MM.1S (cell line): Measurements from ENCODE around the gene PHAX.

ENCODE experiments used
- DNase-seq: peaks from one replicate; pipeline ENCODE4 v3.0.0-alpha.2; 2015
- H2AFZ ChIP-seq: fragments of 300-600 bp; sonication (generic); 2 replicates; pipeline ENCODE4 v1.6.0; 2016; ENCODE audit warnings: antibody characterized with exemption, low read length
- H3F3A ChIP-seq: fragments of 300-600 bp; sonication (generic); 2 replicates; pipeline ENCODE4 v1.6.1; 2016; ENCODE audit warnings: mild to moderate bottlenecking, antibody characterized with exemption, low read length, moderate library complexity, mixed read lengths; ENCODE audit not compliant: insufficient read depth
- H3K27ac ChIP-seq: fragments of 300-600 bp; sonication (generic); 2 replicates; pipeline ENCODE4 v1.5.1; 2016; ENCODE audit warnings: mild to moderate bottlenecking, low read length
- H3K27me3 ChIP-seq: fragments of 300-600 bp; sonication (generic); replicated peaks from 2 replicates; pipeline ENCODE4 v1.6.0; 2016; ENCODE audit warnings: low read length; ENCODE audit not compliant: insufficient read depth
- H3K36me3 ChIP-seq: fragments of 300-600 bp; sonication (generic); replicated peaks from 2 replicates; pipeline ENCODE4 v1.6.1; 2016; ENCODE audit warnings: mild to moderate bottlenecking, low read length, mixed read lengths; ENCODE audit not compliant: insufficient read depth
- H3K4me1 ChIP-seq: fragments of 300-600 bp; sonication (generic); 2 replicates; pipeline ENCODE4 v1.6.1; 2016; ENCODE audit warnings: low read length, mixed read lengths
- H3K4me2 ChIP-seq: fragments of 300-600 bp; sonication (generic); 2 replicates; pipeline ENCODE4 v1.6.0; 2016; ENCODE audit warnings: low read depth, low read length
- H3K4me3 ChIP-seq: fragments of 300-600 bp; sonication (generic); 2 replicates; pipeline ENCODE4 v1.5.1; 2016; ENCODE audit warnings: low read length, mixed read lengths
- H3K79me2 ChIP-seq: fragments of 300-600 bp; sonication (generic); 2 replicates; pipeline ENCODE4 v1.6.1; 2016; ENCODE audit warnings: mixed run types, low read length, mixed read lengths
- H3K9ac ChIP-seq: fragments of 300-600 bp; sonication (generic); 2 replicates; pipeline ENCODE4 v1.6.1; 2016; ENCODE audit warnings: low read length, mixed read lengths
- H3K9me2 ChIP-seq: fragments of 300-600 bp; sonication (generic); replicated peaks from 2 replicates; pipeline ENCODE4 v1.6.1; 2016; ENCODE audit warnings: mild to moderate bottlenecking, low read length, mixed read lengths; ENCODE audit not compliant: insufficient read depth
- H3K9me3 ChIP-seq: fragments of 300-600 bp; sonication (generic); replicated peaks from 2 replicates; pipeline ENCODE4 v1.6.1; 2016; ENCODE audit warnings: mild to moderate bottlenecking, low read length, mixed read lengths; ENCODE audit not compliant: insufficient read depth
- H4K20me1 ChIP-seq: fragments of 300-600 bp; sonication (generic); 2 replicates; pipeline ENCODE4 v1.6.1; 2016; ENCODE audit warnings: mild to moderate bottlenecking, low read length, moderate library complexity, mixed read lengths; ENCODE audit not compliant: insufficient read depth
- EZH2 ChIP-seq: fragments of 300-600 bp; sonication (generic); optimal IDR thresholded peaks from 2 replicates; pipeline ENCODE3; 2017; ENCODE audit warnings: low read depth, mild to moderate bottlenecking, antibody characterized with exemption, low read length, mixed read lengths
- EZH2phosphoT487 ChIP-seq: fragments of 300-600 bp; sonication (generic); IDR thresholded peaks from 2 replicates; pipeline ENCODE4 v1.6.1; 2018; ENCODE audit warnings: antibody characterized with exemption, low read length
- TF ChIP-seq, protein P1 (sequence below): fragments of 300-600 bp; sonication (generic); IDR thresholded peaks from 2 replicates; pipeline ENCODE4 v1.5.1; 2016; ENCODE audit warnings: antibody characterized with exemption, low read length, mixed read lengths

Gene PHAX

DNA sequence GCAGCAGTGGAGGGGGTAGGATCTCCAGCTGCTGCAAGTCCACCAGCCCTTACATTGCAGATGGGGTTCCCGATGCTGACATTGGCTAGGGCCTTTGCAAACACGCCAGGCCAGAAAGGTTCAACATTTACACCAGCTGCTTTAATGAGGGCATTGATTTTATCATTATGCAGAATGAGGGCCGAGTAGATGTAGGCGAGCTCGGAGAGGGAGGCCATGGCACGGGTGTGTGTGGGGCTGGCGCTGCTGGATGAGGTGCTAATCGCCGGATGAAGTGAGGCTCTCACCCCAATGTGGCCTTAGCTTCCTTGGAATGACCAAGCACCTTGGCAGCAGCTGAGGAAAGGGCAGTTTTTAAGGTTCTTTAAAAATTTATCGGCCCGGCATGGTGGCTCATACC, 27.4 kb downstream of the PHAX start:
- Histone ChIP-seq H3K9ac (no peak overlapping the region), H3K79me2 (peaks cover 3% of the 10 kb centered on the region; the same call in 1 of the 2 replicates), H3K4me3 (no peak overlapping the region), H3K36me3 (peaks cover 14% of the 10 kb centered on the region), H3K4me1 (no peaks in the 10 kb centered on the region), H3K9me3 (no peaks in the 10 kb centered on the region), H4K20me1 (no peaks in the 10 kb centered on the region), H3K27me3 (no peaks in the 10 kb centered on the region), H2AFZ (no peak overlapping the region), H3K9me2 (no peaks in the 10 kb centered on the region), H3K4me2 (no peak overlapping the region), H3F3A (0 out of 2 replicates have a peak, but pooled peaks cover 2% of the 10 kb centered on the region), H3K27ac (no peak overlapping the region)
- TF ChIP-seq EZH2phosphoT487 (no peak), EZH2 (no peak)
- TF ChIP-seq, protein P1, sequence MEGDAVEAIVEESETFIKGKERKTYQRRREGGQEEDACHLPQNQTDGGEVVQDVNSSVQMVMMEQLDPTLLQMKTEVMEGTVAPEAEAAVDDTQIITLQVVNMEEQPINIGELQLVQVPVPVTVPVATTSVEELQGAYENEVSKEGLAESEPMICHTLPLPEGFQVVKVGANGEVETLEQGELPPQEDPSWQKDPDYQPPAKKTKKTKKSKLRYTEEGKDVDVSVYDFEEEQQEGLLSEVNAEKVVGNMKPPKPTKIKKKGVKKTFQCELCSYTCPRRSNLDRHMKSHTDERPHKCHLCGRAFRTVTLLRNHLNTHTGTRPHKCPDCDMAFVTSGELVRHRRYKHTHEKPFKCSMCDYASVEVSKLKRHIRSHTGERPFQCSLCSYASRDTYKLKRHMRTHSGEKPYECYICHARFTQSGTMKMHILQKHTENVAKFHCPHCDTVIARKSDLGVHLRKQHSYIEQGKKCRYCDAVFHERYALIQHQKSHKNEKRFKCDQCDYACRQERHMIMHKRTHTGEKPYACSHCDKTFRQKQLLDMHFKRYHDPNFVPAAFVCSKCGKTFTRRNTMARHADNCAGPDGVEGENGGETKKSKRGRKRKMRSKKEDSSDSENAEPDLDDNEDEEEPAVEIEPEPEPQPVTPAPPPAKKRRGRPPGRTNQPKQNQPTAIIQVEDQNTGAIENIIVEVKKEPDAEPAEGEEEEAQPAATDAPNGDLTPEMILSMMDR: no peak
- DNase-seq: no peak

DNA sequence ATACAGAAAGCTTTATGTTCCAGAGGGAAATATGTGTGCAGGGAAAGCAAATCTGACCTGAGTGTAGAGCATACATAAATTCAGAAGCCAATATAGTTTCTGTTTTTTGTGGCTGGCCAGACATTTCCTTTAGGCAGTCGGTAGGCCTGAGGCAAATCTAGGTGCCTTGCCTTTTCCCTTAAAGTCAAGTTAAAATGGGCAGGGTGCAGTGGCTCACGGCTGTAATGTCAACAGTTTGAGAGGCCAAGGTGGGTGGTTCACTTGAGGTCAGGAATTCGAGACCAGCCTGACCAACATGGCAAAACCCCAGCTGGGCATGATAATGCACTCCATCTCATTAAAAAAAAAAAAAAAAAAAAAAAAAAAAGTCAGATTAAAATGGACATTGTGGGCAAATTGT, 31.2 kb downstream of the PHAX start:
- Histone ChIP-seq H4K20me1 (no peaks in the 10 kb centered on the region), H3K4me2 (no peak overlapping the region), H3K9me3 (no peaks in the 10 kb centered on the region), H2AFZ (no peak overlapping the region), H3K9me2 (no peaks in the 10 kb centered on the region), H3F3A (no peaks in the 10 kb centered on the region), H3K4me3 (no peak overlapping the region), H3K9ac (no peak overlapping the region), H3K79me2 (no peaks in the 10 kb centered on the region), H3K27me3 (no peaks in the 10 kb centered on the region), H3K4me1 (no peaks in the 10 kb centered on the region), H3K36me3 (no peaks in the 10 kb centered on the region; the same call in 1 of the 2 replicates), H3K27ac (no peak overlapping the region)
- no peak for TF ChIP-seq EZH2phosphoT487
- TF ChIP-seq EZH2: no peak
- TF ChIP-seq, protein P1: no peak
- DNase-seq: no peak

DNA sequence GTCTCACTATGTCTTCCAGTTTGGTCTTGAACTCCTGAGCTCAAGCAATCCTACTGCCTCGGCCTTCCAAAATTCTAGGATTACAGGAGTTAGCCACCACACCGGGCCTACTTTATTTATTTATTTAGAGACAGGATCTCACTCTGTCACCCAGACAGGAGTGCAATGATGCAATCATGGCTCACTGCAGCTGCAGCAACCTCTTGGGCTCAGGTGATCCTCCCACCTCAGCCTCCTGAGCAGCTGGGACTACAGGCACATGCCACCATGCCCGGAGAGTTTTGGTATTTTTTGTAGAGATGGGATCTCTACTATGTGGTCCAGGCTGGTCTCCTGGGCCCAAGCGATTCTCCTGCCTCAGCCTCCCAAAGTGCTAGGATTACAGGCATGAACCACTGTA, 32.8 kb downstream of the PHAX start:
- TF ChIP-seq EZH2: no peak
- TF ChIP-seq EZH2phosphoT487: no peak
- TF ChIP-seq, protein P1: no peak
- Histone ChIP-seq H3K36me3 (no peaks in the 10 kb centered on the region), H3K9me3 (no peaks in the 10 kb centered on the region), H3K4me1 (no peaks in the 10 kb centered on the region), H3K9ac (no peak overlapping the region), H3K27ac (no peak overlapping the region), H3K79me2 (no peaks in the 10 kb centered on the region), H3K4me2 (no peak overlapping the region), H3K4me3 (no peak overlapping the region), H3F3A (no peaks in the 10 kb centered on the region), H3K9me2 (no peaks in the 10 kb centered on the region), H2AFZ (no peak overlapping the region), H4K20me1 (no peaks in the 10 kb centered on the region), H3K27me3 (no peaks in the 10 kb centered on the region)
- DNase-seq: no peak
